ENCODE measurements around the gene CSRP3. TPM values are rescaled to one million over a fixed set of nuclear protein-coding genes. Genes with fewer than 3 reads are reported as not detected.

Gene CSRP3
- total RNA-seq, 1 experiment from 2014 or later: not detected

GRCh38 chr11:19228968-19229367 lies 27.2 kb upstream of the CSRP3 start:
- no peak for DNase-seq (ENCODE audit: low read depth)
- in situ Hi-C loops (cut with HindIII; ENCODE audit: low pct_unique_long_range_greater_than_20kb, low sequenced_read_pairs): no loop called here

- no peak for DNase-seq (ENCODE audit: low read depth)
- in situ Hi-C loops (cut with HindIII; ENCODE audit: low pct_unique_long_range_greater_than_20kb, low sequenced_read_pairs): no loop called here
Observed at GRCh38 chr11:19226378-19227195, 24.8 kb upstream of the CSRP3 start.

GRCh38 chr11:19225581-19225980 lies 23.8 kb upstream of the CSRP3 start:
- in situ Hi-C loops (cut with HindIII; ENCODE audit: low pct_unique_long_range_greater_than_20kb, low sequenced_read_pairs): no loop called here
- no peak for DNase-seq (ENCODE audit: low read depth)

GRCh38 chr11:19225123-19225522 lies 23.3 kb upstream of the CSRP3 start:
- DNase-seq (ENCODE audit: low read depth): no peak
- in situ Hi-C loops (cut with HindIII; ENCODE audit: low pct_unique_long_range_greater_than_20kb, low sequenced_read_pairs): no loop called here

GRCh38 chr11:19220903-19221724 lies 19.3 kb upstream of the CSRP3 start:
- no peak for DNase-seq (ENCODE audit: low read depth)
- in situ Hi-C loops (cut with HindIII; ENCODE audit: low pct_unique_long_range_greater_than_20kb, low sequenced_read_pairs): no loop called here

GRCh38 chr11:19218786-19219460 lies 17.1 kb upstream of the CSRP3 start:
- DNase-seq (ENCODE audit: low read depth): no peak
- in situ Hi-C loops (cut with HindIII; ENCODE audit: low pct_unique_long_range_greater_than_20kb, low sequenced_read_pairs): no loop called here

- no peak for DNase-seq (ENCODE audit: low read depth)
- in situ Hi-C loops (cut with HindIII; ENCODE audit: low pct_unique_long_range_greater_than_20kb, low sequenced_read_pairs): no loop called here
Observed at GRCh38 chr11:19218216-19218615, 16.4 kb upstream of the CSRP3 start.

- no peak for DNase-seq (ENCODE audit: low read depth)
- in situ Hi-C loops (cut with HindIII; ENCODE audit: low pct_unique_long_range_greater_than_20kb, low sequenced_read_pairs): no loop called here
Observed at GRCh38 chr11:19216709-19217374, 15.1 kb upstream of the CSRP3 start.

- DNase-seq (ENCODE audit: low read depth): no peak
- in situ Hi-C loops (cut with HindIII; ENCODE audit: low pct_unique_long_range_greater_than_20kb, low sequenced_read_pairs): no loop called here
Observed at GRCh38 chr11:19216021-19216420, 14.2 kb upstream of the CSRP3 start.

GRCh38 chr11:19209617-19210370 lies 8.0 kb upstream of the CSRP3 start:
- in situ Hi-C loops (cut with HindIII; ENCODE audit: low pct_unique_long_range_greater_than_20kb, low sequenced_read_pairs): no loop called here
- no peak for DNase-seq (ENCODE audit: low read depth)

- DNase-seq (ENCODE audit: low read depth): no peak
- in situ Hi-C loops (cut with HindIII; ENCODE audit: low pct_unique_long_range_greater_than_20kb, low sequenced_read_pairs): no loop called here
Observed at GRCh38 chr11:19208959-19209546, 7.3 kb upstream of the CSRP3 start.

GRCh38 chr11:19208181-19208580 lies 6.4 kb upstream of the CSRP3 start:
- in situ Hi-C loops (cut with HindIII; ENCODE audit: low pct_unique_long_range_greater_than_20kb, low sequenced_read_pairs): no loop called here
- no peak for DNase-seq (ENCODE audit: low read depth)

GRCh38 chr11:19204836-19205235 lies 3.1 kb upstream of the CSRP3 start:
- in situ Hi-C loops (cut with HindIII; ENCODE audit: low pct_unique_long_range_greater_than_20kb, low sequenced_read_pairs): no loop called here
- DNase-seq (ENCODE audit: low read depth): no peak

- no peak for DNase-seq (ENCODE audit: low read depth)
- in situ Hi-C loops (cut with HindIII; ENCODE audit: low pct_unique_long_range_greater_than_20kb, low sequenced_read_pairs): no loop called here
Observed at GRCh38 chr11:19200410-19201201, 1.2 kb downstream of the CSRP3 start.

- DNase-seq (ENCODE audit: low read depth): no peak
- in situ Hi-C loops (cut with HindIII; ENCODE audit: low pct_unique_long_range_greater_than_20kb, low sequenced_read_pairs): no loop called here
Observed at GRCh38 chr11:19199771-19200170, 2.0 kb downstream of the CSRP3 start.

GRCh38 chr11:19199048-19199447 lies 2.7 kb downstream of the CSRP3 start:
- DNase-seq (ENCODE audit: low read depth): no peak
- in situ Hi-C loops (cut with HindIII; ENCODE audit: low pct_unique_long_range_greater_than_20kb, low sequenced_read_pairs): no loop called here

GRCh38 chr11:19196432-19196831 lies 5.4 kb downstream of the CSRP3 start:
- in situ Hi-C loops (cut with HindIII; ENCODE audit: low pct_unique_long_range_greater_than_20kb, low sequenced_read_pairs): no loop called here
- no peak for DNase-seq (ENCODE audit: low read depth)
